Spleen (tissue), 11 donors: ENCODE results near the gene C9orf72. TPM values are rescaled to one million over a fixed set of nuclear protein-coding genes. Genes with fewer than 3 reads are reported as not detected.

Experiments used
- DNase-seq: peaks from one replicate; pipeline ENCODE4 v3.0.0-alpha.2; 2020
- H3K27ac ChIP-seq, 8 donors: fragments of 200-600 bp; sonication (generic) in 7 of 8; 1 replicate in 4 of 8; 2 replicates in 4 of 8; pipeline versions ENCODE4 v1.5.0 to v1.8.0; 2016 to 2021; ENCODE audit warnings: inconsistent platforms in 4 of 8, mild to moderate bottlenecking in 4 of 8, moderate library complexity in 1 of 8
- H3K27me3 ChIP-seq, 7 donors: fragments of 200-600 bp; sonication (generic) in 6 of 7; replicated peaks in 1 of 7; 1 replicate in 4 of 7; 2 replicates in 3 of 7; pipeline versions ENCODE4 v1.5.0 to v1.8.0; 2016 to 2021; ENCODE audit warnings: inconsistent platforms in 3 of 7, mild to moderate bottlenecking in 1 of 7
- H3K36me3 ChIP-seq, 6 donors: fragments of 200-600 bp; sonication (generic) in 5 of 6; 1 replicate in 4 of 6; 2 replicates in 2 of 6; pipeline versions ENCODE4 v1.5.0 to v1.8.0; 2016 to 2021; ENCODE audit warnings: inconsistent platforms in 2 of 6
- H3K4me1 ChIP-seq, 6 donors: fragments of 200-600 bp; sonication (generic) in 5 of 6; 1 replicate in 3 of 6; 2 replicates in 3 of 6; pipeline versions ENCODE4 v1.5.0 to v1.8.0; 2016 to 2021; ENCODE audit warnings: inconsistent platforms in 3 of 6
- H3K4me3 ChIP-seq, 8 donors: fragments of 200-600 bp; sonication (generic) in 7 of 8; 1 replicate in 4 of 8; 2 replicates in 4 of 8; pipeline versions ENCODE4 v1.5.0 to v1.8.0; 2016 to 2021; ENCODE audit warnings: inconsistent platforms in 4 of 8, mild to moderate bottlenecking in 4 of 8, moderate library complexity in 2 of 8
- H3K9me3 ChIP-seq, 8 donors: fragments of 200-600 bp; sonication (generic) in 7 of 8; 1 replicate in 4 of 8; 2 replicates in 4 of 8; pipeline versions ENCODE4 v1.5.0 to v1.8.0; 2016 to 2021; ENCODE audit warnings: inconsistent platforms in 4 of 8
- CTCF ChIP-seq, 11 experiments: fragments of 200-600 bp in 7 of 11; fragments of 450-650 bp in 4 of 11; sonication (generic) in 4 of 11; IDR thresholded peaks in 8 of 11; conservative IDR thresholded peaks in 3 of 11; 1 replicate in 7 of 11; 2 replicates in 4 of 11; pipeline versions ENCODE4 v1.4.0 to v1.8.0; 2016 to 2021; ENCODE audit warnings: antibody characterized with exemption in 11 of 11, inconsistent platforms in 4 of 11, mild to moderate bottlenecking in 1 of 11
- POLR2A ChIP-seq, 3 donors: fragments of 450-650 bp; IDR thresholded peaks; one replicate each; pipeline ENCODE4 v1.5.1; 2017; ENCODE audit warnings: antibody characterized with exemption in 3 of 3, mild to moderate bottlenecking in 1 of 3
- POLR2AphosphoS5 ChIP-seq, 3 donors: sonication (generic); formaldehyde crosslinking; IDR thresholded peaks; one replicate each; pipeline ENCODE4 v1.5.1; 2017; ENCODE audit warnings: antibody characterized with exemption in 3 of 3
- WGBS, 5 donors: extraction: QIAGEN DNeasy Blood & Tissue Kit in 3 of 5; methylation state at CpG; one replicate each; pipeline versions ENCODE4 v1.1.5 to v1.1.7; 2013 to 2018; 5-methylcytosine and 5-hydroxymethylcytosine counted together
- intact Hi-C: fragments of 100-400 bp; cut with DNase I; formaldehyde crosslinking; loops from one replicate; pipeline ENCODE4 v1.15.0; 2023; ENCODE audit warnings: low total_unique reads
- polyA plus RNA-seq, 3 donors: library from polyadenylated mRNA; stranded (reverse); fragments of 200-250 nt; gene quantifications; one replicate each; pipeline ENCODE4 v1.2.1, GENCODE V29; 2013
- total RNA-seq, 7 donors: library from RNA; depleted of rRNA in 3 of 7; stranded (reverse); fragments of >200 nt in 3 of 7; fragmentation: NEBNext Ultra II Directional in 4 of 7; extraction: Animal tissue kit (Norgen Biotek cat#: 25700) in 4 of 7; gene quantifications; one replicate each; pipeline versions ENCODE4 v1.1.0 to v1.2.1, GENCODE V29; 2016 to 2021
- donor health status: healthy with polysubstance abuse.
- donor health status: DM: no; HTN: no; CAD: no; lungs with moderate emphysema.
- donor health status: DM: no; HTN: no; CAD: no.
- donor health status: Bipolar disorder and iron deficiency.
- donor health status: healthy.
- donor health status: DM: no; HTN: no; CAD: no.
- donor health status: DM: yes; HTN: yes; CAD: no.

C9orf72 gene
- total and polyA plus RNA-seq, 10 donors, result 10.1 to 88.5 (median 39.7) TPM

GRCh38 chr9:27560457-27560856, 12.8 kb downstream of the C9orf72 start:
- no peak for DNase-seq
- TF ChIP-seq POLR2A (IDR thresholded peaks at IDR 0.05), result no peak
- TF ChIP-seq POLR2AphosphoS5 (IDR thresholded peaks at IDR 0.05), result no peak
- no peak for TF ChIP-seq CTCF (IDR thresholded peaks at IDR 0.05 in 8 of 11, conservative IDR thresholded peaks at IDR 0.05 in 3 of 11)
- Histone ChIP-seq H3K27me3 (no peaks in the 10 kb centered on the region), H3K9me3 (no peaks in the 10 kb centered on the region), H3K4me1 (peaks cover 0 to 30% (median 10%) of the 10 kb centered on the region in 6 donors), H3K4me3 (no peak overlapping the region), H3K36me3 (peaks cover 9 to 84% (median 38%) of the 10 kb centered on the region in 6 donors), H3K27ac (no peak overlapping the region)
- intact Hi-C loops, result no loop called here

GRCh38 chr9:27558307-27558706, 15.0 kb downstream of the C9orf72 start:
- Histone ChIP-seq H3K36me3 (peaks cover 9 to 95% (median 50%) of the 10 kb centered on the region in 6 donors), H3K4me3 (no peak overlapping the region), H3K4me1 (peaks cover 0 to 9% (median 0%) of the 10 kb centered on the region in 6 donors), H3K27me3 (no peaks in the 10 kb centered on the region), H3K27ac (no peak overlapping the region), H3K9me3 (no peaks in the 10 kb centered on the region)
- DNase-seq, result no peak
- intact Hi-C loops, result no loop called here
- TF ChIP-seq POLR2A (IDR thresholded peaks at IDR 0.05) (no peak), POLR2AphosphoS5 (IDR thresholded peaks at IDR 0.05) (no peak), CTCF (IDR thresholded peaks at IDR 0.05 in 8 of 11, conservative IDR thresholded peaks at IDR 0.05 in 3 of 11) (no peak)

DNA sequence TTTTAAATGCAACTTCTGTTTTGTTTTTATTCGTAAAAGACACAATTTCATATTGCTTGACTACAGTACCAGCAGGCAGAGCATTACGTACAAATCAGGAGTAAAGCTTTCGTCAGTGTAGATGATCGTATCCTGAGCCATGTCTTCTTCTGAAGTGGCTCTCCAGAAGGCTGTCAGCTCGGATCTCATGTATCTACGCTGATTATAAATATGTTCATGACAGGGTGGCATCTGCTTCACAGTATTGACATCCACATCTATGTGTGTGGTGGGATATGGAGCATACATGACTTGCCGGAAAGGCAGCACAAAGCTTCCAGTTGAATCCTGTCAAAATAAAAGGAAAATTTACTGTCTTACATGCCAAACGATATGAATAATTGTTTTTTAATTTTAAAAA, 16.8 kb downstream of the C9orf72 start:
- TF ChIP-seq POLR2A (IDR thresholded peaks at IDR 0.05) (no peak), POLR2AphosphoS5 (IDR thresholded peaks at IDR 0.05) (no peak), CTCF (IDR thresholded peaks at IDR 0.05 in 8 of 11, conservative IDR thresholded peaks at IDR 0.05 in 3 of 11) (no peak)
- no peak for DNase-seq
- intact Hi-C loops, result no loop called here
- Histone ChIP-seq H3K9me3 (no peaks in the 10 kb centered on the region), H3K27ac (no peak overlapping the region), H3K27me3 (no peaks in the 10 kb centered on the region), H3K36me3 (peaks cover 9 to 100% (median 52%) of the 10 kb centered on the region in 6 donors), H3K4me1 (peaks cover 0 to under 1% (median 0%) of the 10 kb centered on the region in 6 donors), H3K4me3 (no peak overlapping the region)
- 95 to 98% (median 96%) methylated on average over 8 of the region's 8 CpGs for WGBS, 5 donors

DNA sequence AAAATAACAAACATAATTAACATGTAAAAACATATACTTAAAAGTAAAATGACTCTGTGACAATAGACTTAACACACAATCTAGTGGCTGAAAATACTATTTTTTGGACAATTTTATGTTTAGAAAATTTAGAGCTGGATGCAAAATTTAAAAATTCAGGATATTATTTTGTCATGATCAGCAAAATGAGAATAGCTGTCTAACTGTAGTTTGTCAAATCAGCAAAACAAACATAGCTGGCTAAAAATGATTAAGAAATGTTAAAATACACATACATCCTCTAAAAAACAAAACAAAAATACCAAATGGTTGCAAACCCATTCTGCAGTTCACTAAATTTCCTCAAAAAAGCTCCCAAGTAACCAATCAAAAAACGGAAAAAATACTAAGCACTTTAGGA, 18.6 kb downstream of the C9orf72 start:
- TF ChIP-seq POLR2A (IDR thresholded peaks at IDR 0.05) (no peak), POLR2AphosphoS5 (IDR thresholded peaks at IDR 0.05) (no peak), CTCF (IDR thresholded peaks at IDR 0.05 in 8 of 11, conservative IDR thresholded peaks at IDR 0.05 in 3 of 11) (no peak)

More for the DNA sequence above, 18.6 kb downstream of the C9orf72 start:
- H3K36me3 ChIP-seq, result peaks cover 7 to 100% (median 46%) of the 10 kb centered on the region in 6 donors
- no peak for DNase-seq
- H3K27ac ChIP-seq, result no peak overlapping the region
- H3K4me3 ChIP-seq, result no peak overlapping the region
- no peaks in the 10 kb centered on the region for H3K27me3 ChIP-seq
- 90 to 100% (median 91%) methylated on average over 1 of the region's 1 CpG for WGBS, 5 donors
- intact Hi-C loops, result loop anchor here (5.0 kb wide), 1 partner anchor 222 kb away; no protein-coding TSS in a partner anchor
- no peaks in the 10 kb centered on the region for H3K4me1 ChIP-seq
- no peaks in the 10 kb centered on the region for H3K9me3 ChIP-seq
